ENCODE data around the gene PGAP3.
A peak's percentile ranks its signal among the peaks of the same experiment; 100 is the strongest.
"Not testable (repeated sequence)": the region's sequence is repeated elsewhere in the genome, so short reads cannot be mapped to it uniquely, and the experiment has no call there.

PGAP3 gene

GRCh38 chr17:39687546-39688474 is at the start of gene PGAP3:
TSS of gene PGAP3 (minus strand) at chr17:39688057. CDS start at chr17:39688014, 43 bp downstream.
- DNase-seq = peak; percentile 73

- DNase-seq = no peak
Observed at GRCh38 chr17:39737206-39737759, 49.4 kb upstream of the PGAP3 start.

- peak; percentile 48 for DNase-seq
Observed at GRCh38 chr17:39736319-39737165, 48.7 kb upstream of the PGAP3 start.

- peak; percentile 4 for DNase-seq
Observed at GRCh38 chr17:39735882-39736281, 48.0 kb upstream of the PGAP3 start.

GRCh38 chr17:39732586-39732985 is 44.7 kb upstream of the PGAP3 start:
- DNase-seq = no peak

GRCh38 chr17:39730095-39730921 is 42.5 kb upstream of the PGAP3 start, which contains the start of gene MIEN1:
TSS of gene MIEN1 (minus strand) at chr17:39730532. CDS start at chr17:39730495, 37 bp downstream.
- DNase-seq = peak; percentile 74

- DNase-seq = no peak
Observed at GRCh38 chr17:39729280-39729851, 41.5 kb upstream of the PGAP3 start.

GRCh38 chr17:39727556-39727955 is 39.7 kb upstream of the PGAP3 start:
- no peak for DNase-seq

GRCh38 chr17:39726617-39727016 is 38.8 kb upstream of the PGAP3 start:
- DNase-seq = no peak

GRCh38 chr17:39725923-39726322 is 38.1 kb upstream of the PGAP3 start:
- DNase-seq = not testable (repeated sequence)

- DNase-seq = no peak
Observed at GRCh38 chr17:39724731-39725130, 36.9 kb upstream of the PGAP3 start.

GRCh38 chr17:39722965-39723848 is 35.4 kb upstream of the PGAP3 start:
- DNase-seq = no peak

- DNase-seq = no peak
Observed at GRCh38 chr17:39722104-39722503, 34.2 kb upstream of the PGAP3 start.

GRCh38 chr17:39719563-39720355 is 31.9 kb upstream of the PGAP3 start:
- no peak for DNase-seq

GRCh38 chr17:39717660-39718059 is 29.8 kb upstream of the PGAP3 start:
- DNase-seq = no peak

- DNase-seq = no peak
Observed at GRCh38 chr17:39716879-39717536, 29.2 kb upstream of the PGAP3 start.

GRCh38 chr17:39716073-39716818 is 28.4 kb upstream of the PGAP3 start:
- DNase-seq = no peak

GRCh38 chr17:39715375-39716072 is 27.7 kb upstream of the PGAP3 start:
- DNase-seq = no peak

Measured in NCI-H510A (cell line).